Measurements from ENCODE around the gene ARHGAP28. TPM values are rescaled to one million over a fixed set of nuclear protein-coding genes. Genes with fewer than 3 reads are reported as not detected.

ARHGAP28 gene
- total and polyA plus RNA-seq, 10 of the 15 experiments (the other 5 are each of a cell fraction or from before 2014, with no cell fraction given): not detected

GRCh38 chr18:6865251-6865650 is 135.7 kb downstream of the ARHGAP28 start (continued):
- TF ChIP-seq CTCF (IDR thresholded peaks at IDR 0.05 in 2 of 3, conservative IDR thresholded peaks at IDR 0.05 in 1 of 3; ENCODE audit: control insufficient read depth in 2 of 3, extremely low read depth in 1 of 3, insufficient read depth in 1 of 3, low read depth in 3 of 3, low read length in 3 of 3) (no peak), NR2F1 (conservative IDR thresholded peaks at IDR 0.05) (no peak), ZNF384 (IDR thresholded peaks at IDR 0.05; ENCODE audit: borderline replicate concordance, low read depth, low read length) (no peak)

DNA sequence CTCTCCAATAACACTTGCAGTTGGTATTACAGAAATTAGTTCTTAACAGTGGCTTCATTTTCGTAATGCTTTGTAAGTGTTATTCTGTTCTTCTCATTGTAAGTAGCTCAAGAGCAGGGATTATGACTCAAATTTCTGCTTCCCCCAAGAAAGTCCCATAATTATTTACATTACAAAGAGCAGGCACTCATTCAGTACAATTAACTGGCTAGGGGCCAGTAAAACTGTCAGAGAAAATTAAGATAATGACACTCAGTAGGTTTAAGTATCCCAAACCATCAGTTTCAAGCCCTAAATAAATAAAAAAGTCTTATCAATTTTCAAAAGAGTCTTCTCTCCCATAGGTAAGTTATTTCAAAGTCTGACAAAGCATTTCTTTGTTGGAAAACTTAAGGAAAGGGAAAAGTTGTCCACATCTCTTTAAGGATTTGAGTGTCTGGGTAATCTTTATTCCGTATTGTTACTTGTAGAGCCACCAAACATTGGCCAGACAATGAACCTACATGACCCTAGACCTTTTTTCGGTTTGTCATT is 137.1 kb downstream of the ARHGAP28 start:
- ATAC-seq (no peak), DNase-seq (ENCODE audit: low read depth, low spot score) (no peak), FAIRE-seq (no peak)
- intact Hi-C loops (cut with micrococcal nuclease; ENCODE audit: unreplicated experiment): no loop called here
- no peaks in the 10 kb centered on the region for H3K27me3 ChIP-seq (replicated peaks in 1 of 2; ENCODE audit: control insufficient read depth in 2 of 2, insufficient read depth in 2 of 2, low read length in 1 of 2)
- SMC1A ChIA-PET (ENCODE audit: uncharacterized antibody, unreplicated experiment): no interaction called here
- RAD21 ChIA-PET (ENCODE audit: unreplicated experiment): no interaction called here
- H3K4me3 ChIP-seq: no peak overlapping the region
- no peaks in the 10 kb centered on the region for H3K9me3 ChIP-seq (replicated peaks; ENCODE audit: control insufficient read depth, insufficient read depth, low read length)
- no peaks in the 10 kb centered on the region for H3K79me2 ChIP-seq (ENCODE audit: control insufficient read depth, insufficient read depth, low read length)
- no peaks in the 10 kb centered on the region for H3K4me1 ChIP-seq (ENCODE audit: control insufficient read depth, insufficient read depth, low read length)
- POLR2A ChIA-PET: no interaction called here
- H3K36me3 ChIP-seq (ENCODE audit: control insufficient read depth in 2 of 2, insufficient read depth in 2 of 2, low read length in 1 of 2): no peaks in the 10 kb centered on the region
- no TSS peak for BruUV-seq (replicated peaks)
- H3K4me2 ChIP-seq (ENCODE audit: control insufficient read depth, insufficient read depth): no peak overlapping the region
- CTCF ChIA-PET: no interaction called here
- no peak overlapping the region for H3K27ac ChIP-seq (ENCODE audit: control insufficient read depth, insufficient read depth)
- in situ Hi-C loops (cut with MboI): no loop called here
- no peak for TF ChIP-seq RCOR1 (conservative IDR thresholded peaks at IDR 0.05; ENCODE audit: low read depth, low read length)
- TF ChIP-seq EP300 (IDR thresholded peaks at IDR 0.05; ENCODE audit: borderline replicate concordance in 1 of 2, control insufficient read depth in 1 of 2, low read depth in 2 of 2, low read length in 2 of 2): no peak
- TF ChIP-seq CBX3 (IDR thresholded peaks at IDR 0.05; ENCODE audit: borderline replicate concordance, low read depth): no peak
- TF ChIP-seq ZNF384 (IDR thresholded peaks at IDR 0.05; ENCODE audit: borderline replicate concordance, low read depth, low read length): no peak
- TF ChIP-seq CREM (IDR thresholded peaks at IDR 0.05; ENCODE audit: low read depth): no peak
- TF ChIP-seq CREB1 (IDR thresholded peaks at IDR 0.05; ENCODE audit: low read depth): no peak
- no peak for TF ChIP-seq ELK1 (IDR thresholded peaks at IDR 0.05; ENCODE audit: low read depth, low read length)
- no peak for TF ChIP-seq PRDM15 (CRISPR knock-in tag; IDR thresholded peaks at IDR 0.05)
- no peak for TF ChIP-seq POLR2A (IDR thresholded peaks at IDR 0.05; ENCODE audit: low read depth, low read length)
- no peak overlapping the region for H3K9ac ChIP-seq (ENCODE audit: control insufficient read depth, insufficient read depth, low read length)
- no peaks in the 10 kb centered on the region for H4K20me1 ChIP-seq (ENCODE audit: control insufficient read depth, insufficient read depth)
- 19% methylated on average over 3 of the region's 3 CpGs for WGBS (ENCODE audit: insufficient coverage, insufficient replicate concordance, low lambda C conversion rate, missing lambda C conversion rate)
- no peak overlapping the region for H2AFZ ChIP-seq (ENCODE audit: control insufficient read depth, low read depth, low read length)
